HCT116 (cell line): ENCODE data around the gene PRAMEF7.
"Not testable (repeated sequence)": the region's sequence is repeated elsewhere in the genome, so short reads cannot be mapped to it uniquely, and the experiment has no call there.

Experiments used
- CTCF ChIP-seq, 3 experiments: fragments of 200-600 bp in 1 of 3; sonication (generic) in 1 of 3; IDR thresholded peaks in 2 of 3; conservative IDR thresholded peaks in 1 of 3; 2 replicates each; pipeline ENCODE4 v1.5.1; 2012 to 2017; ENCODE audit warnings: low read depth in 2 of 3, low read length in 2 of 3, antibody characterized with exemption in 1 of 3, borderline replicate concordance in 1 of 3, control low read depth in 1 of 3, mild to moderate bottlenecking in 1 of 3, mixed read lengths in 1 of 3, mixed run types in 1 of 3, moderate library complexity in 1 of 3; ENCODE audit not compliant: insufficient read depth in 1 of 3
- ELF1 ChIP-seq: IDR thresholded peaks from 2 replicates; pipeline ENCODE4 v1.6.1; 2012; ENCODE audit warnings: low read depth, borderline replicate concordance
- EZH2phosphoT487 ChIP-seq: fragments of 200-600 bp; IDR thresholded peaks from 2 replicates; pipeline ENCODE4 v1.6.1; 2018; ENCODE audit warnings: antibody characterized with exemption, borderline replicate concordance
- RAD21 ChIP-seq: IDR thresholded peaks from 2 replicates; pipeline ENCODE4 v1.6.1; 2012; ENCODE audit warnings: low read depth, mild to moderate bottlenecking
- SIN3A ChIP-seq: IDR thresholded peaks from 2 replicates; pipeline ENCODE4 v1.6.1; 2012; ENCODE audit warnings: low read depth

DNA sequence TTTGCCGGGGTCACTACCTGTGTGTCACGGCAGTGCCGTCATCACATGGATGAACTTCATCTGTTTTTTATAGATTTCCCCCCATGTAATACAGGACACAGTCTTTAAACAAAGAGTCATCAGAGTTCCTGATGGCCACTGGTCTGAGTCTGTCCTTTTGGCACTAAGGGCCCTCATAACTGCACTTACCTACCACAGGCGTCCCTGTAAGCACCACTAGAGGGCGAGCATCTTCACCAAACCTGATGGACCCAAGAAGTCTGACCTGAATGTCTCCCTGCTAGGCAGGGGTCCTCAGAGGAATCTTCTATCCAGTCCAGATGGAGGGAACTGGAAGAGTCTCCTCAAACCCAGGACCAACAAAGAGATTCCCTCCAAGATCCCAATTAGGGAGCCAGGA lies 8.0 kb downstream of the PRAMEF7 start:
- TF ChIP-seq CTCF (IDR thresholded peaks at IDR 0.05 in 2 of 3, conservative IDR thresholded peaks at IDR 0.05 in 1 of 3; ENCODE audit: borderline replicate concordance in 1 of 3, insufficient read depth in 1 of 3, low read depth in 2 of 3, low read length in 2 of 3); RAD21; SIN3A; EZH2phosphoT487; ELF1: not testable (repeated sequence)
